Fibroblast of lung (primary cell): ENCODE data around the gene SPAAR. TPM values are rescaled to one million over a fixed set of nuclear protein-coding genes. Genes with fewer than 3 reads are reported as not detected.

ENCODE experiments used
- DNase-seq, 2 donors: peaks; one replicate each; pipeline versions ENCODE4 v3.0.0 to v3.0.0-alpha.2; 2010; ENCODE audit warnings: low read depth in 2 of 2
- H2AFZ ChIP-seq: 2 replicates; pipeline ENCODE4 v1.5.1; 2012; ENCODE audit warnings: low read length, control low read depth, inconsistent platforms
- H3K27ac ChIP-seq: 2 replicates; pipeline ENCODE4 v1.5.1; 2011; ENCODE audit warnings: low read length, control low read depth; ENCODE audit not compliant: insufficient read depth
- H3K27me3 ChIP-seq: 2 replicates; pipeline ENCODE4 v1.5.1; 2011; ENCODE audit warnings: mild to moderate bottlenecking, low read length; ENCODE audit not compliant: control insufficient read depth, insufficient read depth
- H3K36me3 ChIP-seq: 2 replicates; pipeline ENCODE4 v1.5.1; 2011; ENCODE audit warnings: low read length; ENCODE audit not compliant: control insufficient read depth, insufficient read depth
- H3K4me1 ChIP-seq: 2 replicates; pipeline ENCODE4 v1.5.1; 2011; ENCODE audit warnings: low read length; ENCODE audit not compliant: control insufficient read depth, insufficient read depth; ENCODE audit errors: extremely low read depth
- H3K4me2 ChIP-seq: 2 replicates; pipeline ENCODE4 v1.5.1; 2011; ENCODE audit warnings: low read length, control low read depth; ENCODE audit not compliant: insufficient read depth; ENCODE audit errors: extremely low read depth
- H3K4me3 ChIP-seq, 4 experiments: fragments of 200-600 bp in 1 of 4; sonication (generic) in 1 of 4; replicated peaks in 1 of 4; 2 replicates each; pipeline ENCODE4 v1.5.1; 2011 to 2016; ENCODE audit warnings: low read length in 4 of 4, low read depth in 3 of 4, mild to moderate bottlenecking in 3 of 4, control low read depth in 2 of 4, inconsistent platforms in 1 of 4, mixed read lengths in 1 of 4; ENCODE audit not compliant: insufficient read depth in 1 of 4; ENCODE audit errors: control extremely low read depth in 1 of 4
- H3K79me2 ChIP-seq: 2 replicates; pipeline ENCODE4 v1.5.1; 2012; ENCODE audit warnings: mild to moderate bottlenecking, low read length, inconsistent platforms; ENCODE audit not compliant: control insufficient read depth, insufficient read depth
- H3K9ac ChIP-seq: 2 replicates; pipeline ENCODE4 v1.5.1; 2011; ENCODE audit warnings: mild to moderate bottlenecking, low read length, control low read depth; ENCODE audit not compliant: insufficient read depth
- H3K9me3 ChIP-seq: 2 replicates; pipeline ENCODE4 v1.5.1; 2012; ENCODE audit warnings: low read depth, low read length; ENCODE audit not compliant: control insufficient read depth, insufficient read depth
- H4K20me1 ChIP-seq: 2 replicates; pipeline ENCODE4 v1.5.1; 2011; ENCODE audit warnings: low read length; ENCODE audit not compliant: control insufficient read depth, insufficient read depth; ENCODE audit errors: extremely low read depth
- EZH2 ChIP-seq: IDR thresholded peaks from 2 replicates; pipeline ENCODE4 v1.5.1; 2012; ENCODE audit warnings: low read length, control low read depth, mild to moderate bottlenecking; ENCODE audit errors: missing control alignments
- polyA plus RNA-seq, 2 donors: library from polyadenylated mRNA; depleted of rRNA in 1 of 2; stranded (reverse) in 1 of 2; unstranded in 1 of 2; fragments of >200 nt; gene quantifications; 2 replicates each; pipeline ENCODE4 v1.2.1, GENCODE V29; 2011 to 2012; ENCODE audit warnings: missing spikeins in 1 of 2
- total RNA-seq: library from RNA; depleted of rRNA; stranded (reverse); fragments of >200 nt; gene quantifications from 2 replicates; pipeline ENCODE4 v1.2.1, GENCODE V29; 2014
- TF ChIP-seq, protein P1 (sequence below), 2 donors: IDR thresholded peaks in 1 of 2; conservative IDR thresholded peaks in 1 of 2; 1 replicate in 1 of 2; 2 replicates in 1 of 2; pipeline ENCODE4 v1.5.1; 2011 to 2012; ENCODE audit warnings: low read length in 2 of 2, control low read depth in 1 of 2, inconsistent platforms in 1 of 2, low read depth in 1 of 2, mild to moderate bottlenecking in 1 of 2

The SPAAR gene
- total and polyA plus RNA-seq, 2 donors (not counting 1 experiment from before 2014, with no cell fraction given) = 0.17 to 0.41 TPM

DNA sequence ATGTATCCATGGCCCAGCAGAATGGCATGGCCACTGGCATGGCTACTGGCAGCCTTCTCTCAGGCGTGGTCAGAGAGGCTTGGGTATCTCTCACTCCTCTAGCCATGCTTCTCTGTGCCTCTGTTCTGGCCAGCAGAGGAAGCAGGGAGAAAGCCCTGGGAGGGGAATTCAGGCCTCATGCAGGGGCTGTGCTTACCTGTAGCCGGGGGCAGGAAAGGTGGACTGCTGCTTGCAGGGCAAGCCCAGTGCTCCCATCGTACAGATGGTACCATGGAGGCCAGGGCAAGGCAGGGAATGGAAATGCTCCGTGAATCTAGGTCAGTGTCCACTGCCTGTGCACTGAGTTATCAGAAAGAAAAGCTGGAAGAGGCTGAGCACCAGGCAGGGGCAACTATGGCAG is 41.8 kb upstream of the SPAAR start:
- no peak overlapping the region for H3K9ac ChIP-seq
- no peak overlapping the region for H3K27ac ChIP-seq
- H2AFZ ChIP-seq = no peak overlapping the region
- no peaks in the 10 kb centered on the region for H3K9me3 ChIP-seq
- peaks cover 5% of the 10 kb centered on the region for H3K27me3 ChIP-seq
- DNase-seq = no peak
- H3K4me3 ChIP-seq = no peak overlapping the region
- no peak overlapping the region for H3K4me2 ChIP-seq
- H3K4me1 ChIP-seq = no peaks in the 10 kb centered on the region
- no peaks in the 10 kb centered on the region for H3K79me2 ChIP-seq
- TF ChIP-seq, protein P1, sequence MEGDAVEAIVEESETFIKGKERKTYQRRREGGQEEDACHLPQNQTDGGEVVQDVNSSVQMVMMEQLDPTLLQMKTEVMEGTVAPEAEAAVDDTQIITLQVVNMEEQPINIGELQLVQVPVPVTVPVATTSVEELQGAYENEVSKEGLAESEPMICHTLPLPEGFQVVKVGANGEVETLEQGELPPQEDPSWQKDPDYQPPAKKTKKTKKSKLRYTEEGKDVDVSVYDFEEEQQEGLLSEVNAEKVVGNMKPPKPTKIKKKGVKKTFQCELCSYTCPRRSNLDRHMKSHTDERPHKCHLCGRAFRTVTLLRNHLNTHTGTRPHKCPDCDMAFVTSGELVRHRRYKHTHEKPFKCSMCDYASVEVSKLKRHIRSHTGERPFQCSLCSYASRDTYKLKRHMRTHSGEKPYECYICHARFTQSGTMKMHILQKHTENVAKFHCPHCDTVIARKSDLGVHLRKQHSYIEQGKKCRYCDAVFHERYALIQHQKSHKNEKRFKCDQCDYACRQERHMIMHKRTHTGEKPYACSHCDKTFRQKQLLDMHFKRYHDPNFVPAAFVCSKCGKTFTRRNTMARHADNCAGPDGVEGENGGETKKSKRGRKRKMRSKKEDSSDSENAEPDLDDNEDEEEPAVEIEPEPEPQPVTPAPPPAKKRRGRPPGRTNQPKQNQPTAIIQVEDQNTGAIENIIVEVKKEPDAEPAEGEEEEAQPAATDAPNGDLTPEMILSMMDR (conservative IDR thresholded peaks at IDR 0.05 in 1 of 2, IDR thresholded peaks at IDR 0.05 in 1 of 2; ENCODE audit: low read depth in 1 of 2, low read length in 2 of 2) = no peak
- TF ChIP-seq EZH2 = no peak
- no peaks in the 10 kb centered on the region for H3K36me3 ChIP-seq
- no peaks in the 10 kb centered on the region for H4K20me1 ChIP-seq

DNA sequence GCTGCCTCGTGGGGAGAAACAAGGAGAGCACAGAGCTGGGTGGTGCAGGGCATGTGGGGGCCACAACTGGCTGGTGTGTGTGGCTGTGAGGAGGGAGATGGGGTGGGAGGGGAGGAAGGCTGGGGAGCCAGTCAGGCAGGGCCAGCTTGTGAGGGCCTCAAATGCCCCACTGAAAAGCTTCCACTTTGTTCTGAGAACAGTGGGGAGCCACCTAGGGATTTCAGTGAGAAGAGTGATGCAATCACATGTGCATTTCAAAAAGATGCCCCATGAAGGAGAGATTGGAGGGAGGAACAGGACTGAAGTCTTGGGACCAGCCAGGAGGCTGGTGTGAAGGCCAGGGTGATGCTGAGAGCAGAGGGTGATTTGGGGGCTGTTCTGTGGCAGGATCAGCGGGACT is 40.4 kb upstream of the SPAAR start:
- Histone ChIP-seq H3K9me3 (no peaks in the 10 kb centered on the region), H3K4me1 (no peaks in the 10 kb centered on the region), H4K20me1 (no peaks in the 10 kb centered on the region), H3K9ac (no peak overlapping the region), H2AFZ (no peak overlapping the region), H3K27ac (no peak overlapping the region), H3K4me2 (no peak overlapping the region), H3K79me2 (no peaks in the 10 kb centered on the region), H3K36me3 (no peaks in the 10 kb centered on the region), H3K27me3 (peaks cover under 1% of the 10 kb centered on the region), H3K4me3 (no peak overlapping the region)
- no peak for DNase-seq
- TF ChIP-seq, protein P1 (conservative IDR thresholded peaks at IDR 0.05 in 1 of 2, IDR thresholded peaks at IDR 0.05 in 1 of 2; ENCODE audit: low read depth in 1 of 2, low read length in 2 of 2) = no peak
- no peak for TF ChIP-seq EZH2

DNA sequence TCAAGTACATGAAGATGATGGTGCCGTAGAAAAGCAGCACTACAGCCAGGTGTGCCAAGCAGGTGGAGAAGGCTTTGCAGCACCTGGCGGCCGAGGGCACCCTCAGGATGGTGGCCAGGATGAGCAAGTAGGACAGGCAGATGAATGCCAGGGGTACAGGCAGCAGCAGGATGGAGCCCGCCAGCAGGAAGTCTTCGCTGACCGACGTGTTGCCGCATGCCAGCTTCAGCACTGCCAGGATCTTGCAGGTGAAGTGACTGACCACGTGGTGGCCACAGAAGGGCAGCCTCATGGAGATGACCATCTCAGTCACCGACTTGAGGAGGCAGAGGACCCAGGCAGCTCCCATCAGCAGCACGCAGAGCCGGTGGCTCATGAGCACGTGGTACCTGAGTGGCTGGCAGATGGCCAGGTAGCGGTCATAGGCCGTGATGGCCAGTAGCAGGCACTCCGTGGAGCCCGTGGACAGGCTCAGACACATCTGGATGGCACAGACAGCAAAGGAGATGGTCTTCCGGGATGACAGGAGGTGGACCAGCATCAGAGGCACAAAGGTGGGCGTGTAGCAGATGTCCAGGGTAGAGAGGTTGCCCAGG is 39.6 kb upstream of the SPAAR start:
- Histone ChIP-seq H4K20me1 (no peaks in the 10 kb centered on the region), H3K27me3 (no peaks in the 10 kb centered on the region), H3K79me2 (no peaks in the 10 kb centered on the region), H3K9ac (no peak overlapping the region), H2AFZ (no peak overlapping the region), H3K27ac (no peak overlapping the region), H3K4me1 (no peaks in the 10 kb centered on the region), H3K4me2 (no peak overlapping the region), H3K4me3 (no peak overlapping the region), H3K9me3 (no peaks in the 10 kb centered on the region), H3K36me3 (no peaks in the 10 kb centered on the region)
- no peak for DNase-seq
- no peak for TF ChIP-seq EZH2
- TF ChIP-seq, protein P1 (conservative IDR thresholded peaks at IDR 0.05 in 1 of 2, IDR thresholded peaks at IDR 0.05 in 1 of 2; ENCODE audit: low read depth in 1 of 2, low read length in 2 of 2) = no peak
